Ovary (tissue), 3 donors: ENCODE measurements around the gene CACNA2D1.

Experiments
- EP300 ChIP-seq: sonication (generic); formaldehyde crosslinking; IDR thresholded peaks from one replicate; pipeline ENCODE4 v1.6.1; 2017; ENCODE audit warnings: antibody characterized with exemption
- POLR2A ChIP-seq: fragments of 450-650 bp; IDR thresholded peaks from one replicate; pipeline ENCODE4 v1.6.1; 2017; ENCODE audit warnings: antibody characterized with exemption, mild to moderate bottlenecking, moderate library complexity
- TF ChIP-seq, protein P1 (sequence below), 3 donors: fragments of 450-650 bp in 2 of 3; fragments of 200-600 bp in 1 of 3; IDR thresholded peaks; one replicate each; pipeline versions ENCODE4 v1.5.1 to v1.8.0; 2016 to 2022; ENCODE audit warnings: antibody characterized with exemption in 3 of 3, mild to moderate bottlenecking in 1 of 3
- donor health status: DM: no; HTN: no; CAD: no.

GRCh38 chr7:81986723-81987470, 456.7 kb downstream of the CACNA2D1 start:
- TF ChIP-seq, protein P1, sequence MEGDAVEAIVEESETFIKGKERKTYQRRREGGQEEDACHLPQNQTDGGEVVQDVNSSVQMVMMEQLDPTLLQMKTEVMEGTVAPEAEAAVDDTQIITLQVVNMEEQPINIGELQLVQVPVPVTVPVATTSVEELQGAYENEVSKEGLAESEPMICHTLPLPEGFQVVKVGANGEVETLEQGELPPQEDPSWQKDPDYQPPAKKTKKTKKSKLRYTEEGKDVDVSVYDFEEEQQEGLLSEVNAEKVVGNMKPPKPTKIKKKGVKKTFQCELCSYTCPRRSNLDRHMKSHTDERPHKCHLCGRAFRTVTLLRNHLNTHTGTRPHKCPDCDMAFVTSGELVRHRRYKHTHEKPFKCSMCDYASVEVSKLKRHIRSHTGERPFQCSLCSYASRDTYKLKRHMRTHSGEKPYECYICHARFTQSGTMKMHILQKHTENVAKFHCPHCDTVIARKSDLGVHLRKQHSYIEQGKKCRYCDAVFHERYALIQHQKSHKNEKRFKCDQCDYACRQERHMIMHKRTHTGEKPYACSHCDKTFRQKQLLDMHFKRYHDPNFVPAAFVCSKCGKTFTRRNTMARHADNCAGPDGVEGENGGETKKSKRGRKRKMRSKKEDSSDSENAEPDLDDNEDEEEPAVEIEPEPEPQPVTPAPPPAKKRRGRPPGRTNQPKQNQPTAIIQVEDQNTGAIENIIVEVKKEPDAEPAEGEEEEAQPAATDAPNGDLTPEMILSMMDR (IDR thresholded peaks at IDR 0.05): no peak
- no peak for TF ChIP-seq EP300
- TF ChIP-seq POLR2A: no peak
